Left forelimb (tissue), 1 donor: Measurements from ENCODE around the gene SGTA.
"Not testable (repeated sequence)": the region's sequence is repeated elsewhere in the genome, so short reads cannot be mapped to it uniquely, and the experiment has no call there.

Experiments used
- DNase-seq: peaks from one replicate; pipeline ENCODE4 v3.0.0-alpha.2; 2018; ENCODE audit warnings: low spot score

Gene SGTA, protein sequence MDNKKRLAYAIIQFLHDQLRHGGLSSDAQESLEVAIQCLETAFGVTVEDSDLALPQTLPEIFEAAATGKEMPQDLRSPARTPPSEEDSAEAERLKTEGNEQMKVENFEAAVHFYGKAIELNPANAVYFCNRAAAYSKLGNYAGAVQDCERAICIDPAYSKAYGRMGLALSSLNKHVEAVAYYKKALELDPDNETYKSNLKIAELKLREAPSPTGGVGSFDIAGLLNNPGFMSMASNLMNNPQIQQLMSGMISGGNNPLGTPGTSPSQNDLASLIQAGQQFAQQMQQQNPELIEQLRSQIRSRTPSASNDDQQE

DNA sequence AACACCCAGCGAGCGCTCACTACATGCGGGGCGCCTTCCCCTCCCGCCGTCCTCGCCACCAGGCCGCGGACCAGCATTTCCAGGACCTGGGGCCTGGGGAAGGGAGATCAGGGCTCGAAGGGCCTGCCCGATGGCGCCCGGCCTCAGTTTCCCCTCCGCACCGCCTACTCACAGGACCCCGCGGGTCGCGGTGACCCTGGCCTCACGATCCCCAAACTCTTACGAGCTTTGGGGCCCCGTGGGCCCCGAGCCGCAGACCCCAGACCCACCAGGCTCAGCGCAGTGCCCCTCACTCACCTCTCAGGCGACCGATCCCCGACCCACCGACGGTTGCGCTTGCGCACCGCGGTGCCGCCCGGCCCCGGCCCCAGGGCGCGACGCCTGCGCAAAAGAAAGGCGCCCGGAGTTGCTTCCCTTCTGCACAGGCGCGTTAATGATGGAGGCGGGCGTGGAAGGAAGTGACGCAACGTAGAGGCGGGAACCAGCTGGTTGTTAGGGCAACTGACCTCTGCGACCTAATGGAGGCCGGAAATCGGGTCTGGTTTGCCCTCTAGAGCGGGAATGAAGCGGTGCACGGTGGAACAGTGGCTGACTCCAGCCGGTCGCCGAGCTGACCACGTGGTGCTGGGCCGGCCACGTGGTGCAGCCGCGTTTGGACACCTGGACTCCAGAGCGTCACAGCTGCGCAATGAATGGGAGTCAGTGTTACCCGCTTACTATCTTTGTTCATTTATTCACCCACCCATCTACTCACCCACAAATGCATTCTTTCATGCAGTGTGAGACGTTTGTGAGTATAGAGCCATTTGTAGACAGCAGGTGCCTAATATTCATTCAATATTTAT lies at the start of gene SGTA:
SGTA (minus strand) TSS at position 338 of the 845 bp plus-strand sequence. CDS start 14,205 bp downstream, outside the sequence.
- DNase-seq = peak; percentile 98

DNA sequence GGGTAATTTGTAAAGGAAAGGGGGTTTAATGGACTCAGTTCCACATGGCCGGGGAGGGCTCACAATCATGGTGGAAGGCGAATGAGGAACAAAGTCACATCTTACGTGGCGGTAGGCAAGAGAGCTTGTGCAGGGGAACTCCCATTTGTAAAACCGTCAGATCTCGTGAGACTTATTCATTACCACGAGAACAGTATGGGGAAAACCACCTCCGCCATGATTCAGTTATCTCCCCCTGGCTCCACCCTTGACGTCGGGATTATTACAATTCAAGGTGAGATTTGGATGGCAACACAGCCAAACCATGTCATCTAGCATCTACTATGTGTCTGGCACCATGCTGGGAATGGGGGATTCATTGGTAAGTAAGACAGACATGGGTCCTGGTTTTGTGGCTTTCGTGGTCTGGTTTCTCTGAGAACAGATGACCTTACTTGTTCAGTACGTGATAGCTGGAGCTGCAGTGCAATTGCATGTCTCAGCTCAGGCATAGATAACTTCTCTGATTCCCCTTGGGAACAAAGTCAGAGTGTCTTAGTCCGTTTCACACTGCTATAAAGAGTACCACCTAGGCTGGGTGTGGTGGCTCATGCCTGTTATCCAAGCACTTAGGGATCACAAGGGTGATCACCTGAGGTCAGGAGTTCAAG lies 44.9 kb upstream of the SGTA start:
- DNase-seq = no peak

DNA sequence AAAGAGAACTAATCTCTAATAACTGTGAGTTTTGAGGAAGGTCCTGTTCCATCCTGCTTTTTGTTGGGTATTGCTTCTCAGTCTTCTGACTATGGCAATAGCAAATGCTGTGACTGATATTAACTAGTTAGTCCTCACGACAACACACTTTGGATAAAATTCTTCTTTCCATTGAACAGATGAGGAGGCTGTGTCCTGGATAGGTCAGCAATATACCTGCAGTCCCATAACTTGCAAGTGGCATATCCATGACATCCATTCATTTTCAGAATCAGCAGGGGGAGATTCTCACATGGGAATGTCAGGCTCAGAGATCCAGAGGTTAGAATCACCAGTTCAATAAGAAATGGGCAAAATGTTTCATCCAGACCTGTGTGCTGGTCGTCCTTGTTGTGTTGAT lies 43.9 kb upstream of the SGTA start:
- no peak for DNase-seq

DNA sequence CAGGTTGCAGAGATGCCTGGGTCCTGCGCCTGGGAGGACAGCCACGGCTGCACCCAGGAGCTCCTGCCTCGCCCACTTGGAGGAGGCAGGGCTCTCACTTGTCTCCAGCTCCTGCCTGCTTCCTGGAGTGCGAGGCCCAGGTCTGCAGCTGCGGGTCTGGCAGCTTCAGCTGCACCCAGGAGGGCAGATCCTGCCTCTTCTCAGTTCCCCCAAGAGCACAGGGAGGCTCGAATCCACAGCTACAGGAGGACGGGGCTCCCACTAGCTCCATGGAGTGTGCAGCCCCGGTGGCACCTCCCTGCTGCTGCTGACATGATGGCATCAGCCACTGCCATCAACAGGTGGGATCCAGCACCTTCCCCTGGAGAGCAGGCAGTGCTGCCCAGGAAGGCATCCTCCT lies 41.1 kb upstream of the SGTA start:
- DNase-seq = no peak

DNA sequence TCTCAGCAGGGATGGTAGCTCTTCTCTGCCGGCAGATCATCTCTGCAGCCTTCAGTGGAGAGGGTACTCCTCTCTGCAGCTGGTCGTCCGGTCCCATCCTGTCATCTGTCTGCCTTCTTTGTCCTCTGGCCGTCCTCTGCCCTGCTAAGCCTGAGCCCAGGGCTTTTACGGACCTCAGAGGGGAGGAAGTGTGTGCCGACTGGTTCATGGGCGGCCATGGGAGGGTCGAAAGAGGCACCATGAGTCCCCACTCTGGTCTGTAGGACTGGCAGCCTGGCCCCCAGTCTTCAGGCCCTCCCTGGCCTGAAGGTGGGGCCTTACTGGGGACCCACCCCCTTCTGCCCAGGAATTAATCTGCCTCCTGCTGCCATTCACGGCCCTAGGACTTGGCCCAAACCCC lies 40.6 kb upstream of the SGTA start:
- no peak for DNase-seq

DNA sequence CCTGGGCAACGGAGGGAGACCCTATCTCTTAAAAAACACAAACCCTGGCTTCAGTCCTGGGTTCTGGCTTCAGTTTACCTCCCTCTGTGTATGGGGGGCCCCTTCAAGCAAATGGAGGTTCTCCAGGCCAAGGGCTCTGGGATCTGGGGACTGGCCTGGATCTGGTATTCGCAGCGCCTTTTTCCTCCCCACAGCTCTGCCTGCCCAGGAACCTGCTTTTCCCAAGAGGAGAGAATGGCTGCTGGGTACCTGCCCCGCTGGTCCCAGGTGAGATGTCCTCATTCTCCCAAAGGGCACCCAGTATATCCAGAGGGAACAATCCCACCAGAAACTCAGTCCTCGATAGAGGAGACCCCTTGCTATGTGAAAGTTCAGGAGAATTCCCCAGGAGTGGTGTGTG lies 39.8 kb upstream of the SGTA start:
- no peak for DNase-seq

DNA sequence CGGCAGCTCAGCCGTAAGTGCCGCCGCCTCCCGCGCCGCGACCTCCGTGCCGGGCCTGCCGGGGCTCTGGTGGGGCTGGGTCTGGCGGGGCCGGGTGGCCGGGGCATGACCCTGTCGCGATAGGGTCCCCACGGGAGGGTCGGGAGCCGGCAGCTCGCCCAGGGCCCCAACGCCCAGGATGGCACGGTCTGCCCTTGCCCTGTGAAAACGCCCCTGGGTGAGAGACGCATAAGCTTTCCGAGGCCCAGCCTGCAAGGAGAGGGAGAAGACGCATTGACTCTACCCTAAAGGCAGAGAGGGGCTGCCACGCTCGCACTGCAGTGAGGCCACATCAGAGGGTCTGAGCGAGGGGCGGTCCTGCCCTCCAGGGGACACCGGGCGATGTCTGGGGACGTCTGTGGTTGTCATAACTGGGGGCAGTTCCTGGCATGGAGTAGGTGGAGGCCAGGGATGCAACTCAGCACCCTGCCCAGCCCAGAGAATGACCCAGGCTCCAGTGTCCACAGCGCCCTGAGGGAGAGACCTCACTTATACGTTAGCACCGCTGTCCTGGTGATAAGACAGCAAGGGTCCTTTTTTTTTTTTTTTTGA lies 37.1 kb upstream of the SGTA start:
- DNase-seq = no peak

DNA sequence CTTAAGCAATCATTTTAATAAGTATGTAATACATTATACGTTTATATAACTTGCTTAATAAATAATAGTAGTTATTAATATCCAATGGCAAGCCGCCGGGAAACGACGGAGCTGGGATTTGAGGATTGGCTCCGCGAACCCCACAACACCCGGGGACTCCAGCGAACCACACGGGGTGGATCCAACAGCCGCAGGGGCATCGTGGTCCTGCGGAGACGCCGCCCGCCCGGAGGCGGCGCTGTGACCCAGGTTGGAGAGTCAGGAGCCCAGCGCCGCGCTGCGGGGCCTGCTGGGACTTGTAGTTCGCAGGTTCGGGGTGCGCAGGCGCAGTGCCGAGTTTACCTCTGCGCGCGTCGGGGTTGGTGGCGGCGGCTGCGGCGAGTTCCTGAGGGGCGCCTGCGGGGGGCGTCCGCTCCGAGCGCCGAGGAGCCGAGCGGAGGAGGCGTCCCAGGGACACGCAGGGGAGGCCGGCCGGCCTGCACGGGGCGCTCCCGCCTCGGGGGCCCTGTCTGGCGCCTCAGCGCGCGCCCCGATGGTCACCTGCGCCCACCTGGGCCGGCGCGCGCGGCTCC lies 36.6 kb upstream of the SGTA start, which contains the start of gene ZNF554:
ZNF554 (plus strand) TSS at position 329 of the 572 bp plus-strand sequence; CDS start at position 533, 204 bp downstream.
- DNase-seq = peak; percentile 97

DNA sequence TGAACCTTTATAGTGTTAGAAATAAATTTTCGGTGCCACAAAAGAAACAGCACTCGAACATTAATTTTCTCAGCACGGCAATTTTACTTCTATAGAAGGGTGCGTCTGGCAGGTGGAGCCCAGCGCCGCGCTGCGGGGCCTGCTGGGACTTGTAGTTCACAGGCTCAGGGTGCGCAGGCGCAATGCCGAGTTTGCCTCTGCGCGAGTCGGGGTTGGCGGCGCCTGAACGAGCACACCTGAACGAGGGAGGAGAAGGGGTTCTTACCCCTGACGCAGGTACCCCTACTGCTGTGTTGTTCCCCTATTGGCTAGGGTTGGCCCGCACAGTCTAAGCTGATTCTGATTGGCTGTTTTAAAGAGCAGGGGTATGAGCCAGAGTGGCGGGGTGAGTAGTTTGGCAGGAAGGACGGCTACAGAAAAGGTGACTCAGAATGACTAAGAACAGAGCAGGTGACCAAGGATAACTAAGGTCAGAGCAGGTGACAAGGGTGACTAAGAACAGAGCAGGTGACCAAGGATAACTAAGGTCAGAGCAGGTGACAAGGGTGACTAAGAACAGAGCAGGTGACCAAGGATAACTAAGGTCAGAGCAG lies 34.3 kb upstream of the SGTA start:
- DNase-seq = not testable (repeated sequence)

DNA sequence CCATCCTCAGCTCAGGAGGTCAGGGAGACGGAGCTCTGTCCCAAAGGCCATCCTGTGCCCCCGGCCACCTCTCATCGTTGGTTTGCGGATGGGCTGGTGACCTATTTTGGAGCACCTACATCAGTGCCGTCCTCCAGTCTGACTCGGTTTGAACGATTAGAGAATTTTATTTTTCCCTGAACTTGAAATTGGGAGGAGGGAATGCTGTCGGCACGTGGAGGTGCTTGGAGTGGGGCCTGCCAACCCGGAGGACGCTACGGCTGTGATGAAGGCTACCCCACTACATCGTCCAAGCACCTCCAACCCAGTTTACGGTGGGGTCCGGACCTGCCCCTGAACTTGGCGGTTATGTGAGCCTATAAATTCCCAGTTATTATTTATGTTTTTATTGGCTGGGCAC lies 33.6 kb upstream of the SGTA start:
- DNase-seq = no peak

DNA sequence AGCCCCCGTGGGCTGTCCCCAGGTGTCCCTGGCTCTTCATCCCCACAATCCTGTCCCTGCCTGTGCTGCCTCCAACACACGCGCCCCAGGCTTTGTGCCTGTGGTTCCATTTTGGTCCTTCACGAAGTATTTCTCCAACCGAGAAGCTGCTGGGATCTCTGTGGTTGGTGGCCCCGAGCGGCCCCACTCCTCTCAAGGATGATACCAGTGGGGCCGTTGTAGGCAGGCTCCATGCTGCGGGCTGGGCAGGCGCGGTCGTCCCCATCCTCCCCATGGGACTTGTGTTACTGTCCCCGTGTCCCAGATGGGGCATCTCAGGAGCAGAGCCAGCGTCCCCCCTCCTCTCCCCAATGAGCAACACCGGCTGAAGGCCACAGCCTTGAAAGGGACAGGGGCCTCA lies 32.9 kb upstream of the SGTA start:
- DNase-seq = no peak

DNA sequence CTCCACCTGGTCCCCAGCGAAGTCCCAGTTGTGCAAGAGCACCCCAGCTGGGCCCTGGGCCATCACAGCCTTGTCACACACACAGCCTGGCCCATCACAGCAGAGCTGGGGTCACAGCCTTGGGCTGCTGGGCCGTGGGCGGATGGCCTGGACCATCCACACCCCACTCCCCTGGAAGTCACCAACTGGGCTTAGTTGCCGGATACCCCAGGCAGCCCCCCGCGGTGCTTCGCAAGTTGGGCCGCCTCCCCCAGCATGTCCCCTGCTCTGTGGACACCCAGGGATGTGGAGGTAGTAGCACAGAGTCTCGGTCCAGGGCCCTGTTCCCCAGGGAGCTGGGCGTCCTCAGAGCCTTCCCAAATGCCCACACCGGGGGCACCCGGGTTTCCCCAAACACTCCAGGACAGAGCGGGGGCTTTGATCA lies 32.1 kb upstream of the SGTA start:
- no peak for DNase-seq

DNA sequence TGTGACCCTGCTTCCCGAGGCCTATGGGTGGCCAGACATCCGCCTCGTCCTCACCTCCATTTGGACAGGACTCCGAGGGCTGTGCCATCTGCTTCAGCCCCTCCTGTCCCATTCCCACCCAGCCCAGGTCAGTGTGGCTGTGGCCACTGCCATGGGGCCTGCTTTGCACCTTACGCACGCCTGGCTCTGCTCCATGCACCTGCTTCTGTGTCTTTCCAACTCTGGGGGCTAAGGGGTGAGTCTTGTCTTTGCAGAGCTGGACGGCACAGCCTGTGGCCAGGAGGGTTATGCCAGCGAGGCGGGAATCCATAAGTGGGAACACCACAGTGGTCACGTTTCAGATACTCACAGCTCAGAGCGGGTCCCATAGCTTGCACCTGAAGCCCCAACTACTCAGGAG lies 31.4 kb upstream of the SGTA start:
- no peak for DNase-seq

DNA sequence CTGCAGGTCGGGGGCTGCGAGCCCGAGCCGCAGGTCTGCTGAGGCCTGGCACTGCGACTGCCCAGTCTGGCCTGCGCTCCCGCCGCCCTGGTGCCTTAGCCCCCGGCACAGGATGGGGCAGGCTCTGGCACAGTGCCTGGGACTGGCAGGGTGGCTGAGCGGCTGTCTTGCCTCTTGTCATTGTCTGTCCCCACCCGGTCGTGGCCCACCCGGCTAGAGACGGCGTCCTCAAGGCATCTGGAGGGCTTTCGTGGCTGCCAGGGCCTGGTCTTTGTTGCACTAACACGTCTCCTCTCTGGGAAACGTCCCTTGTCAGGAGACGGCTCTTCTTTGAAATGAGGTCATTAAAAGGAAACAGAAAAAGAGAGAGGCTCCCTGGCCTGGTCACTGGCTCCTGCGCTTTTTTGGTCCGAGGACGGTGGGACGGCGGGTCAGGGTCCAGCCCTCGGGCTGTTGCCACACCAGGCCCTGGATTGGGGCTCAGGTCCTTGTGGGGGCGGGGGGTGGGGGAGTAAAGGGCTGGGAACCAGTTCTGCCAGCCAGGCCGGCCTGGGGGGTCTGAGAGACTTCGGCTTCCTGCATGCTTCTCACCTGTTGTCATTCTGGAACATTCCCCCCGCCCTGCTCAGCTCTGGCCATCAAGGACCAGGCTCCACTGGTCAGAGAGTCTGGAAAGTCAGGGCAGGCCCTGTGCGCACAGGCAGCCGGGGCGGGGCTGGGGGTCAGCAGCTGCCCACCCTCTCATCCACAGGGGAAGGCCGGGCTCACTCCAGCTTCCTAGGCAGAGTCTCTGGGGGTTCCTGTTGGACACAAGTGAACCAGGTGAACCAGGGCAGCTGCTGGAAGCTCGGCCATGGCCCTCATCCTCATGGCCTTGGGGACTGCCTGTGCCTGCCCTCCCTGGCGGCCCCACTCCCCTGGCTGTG lies 30.4 kb upstream of the SGTA start:
- no peak for DNase-seq

DNA sequence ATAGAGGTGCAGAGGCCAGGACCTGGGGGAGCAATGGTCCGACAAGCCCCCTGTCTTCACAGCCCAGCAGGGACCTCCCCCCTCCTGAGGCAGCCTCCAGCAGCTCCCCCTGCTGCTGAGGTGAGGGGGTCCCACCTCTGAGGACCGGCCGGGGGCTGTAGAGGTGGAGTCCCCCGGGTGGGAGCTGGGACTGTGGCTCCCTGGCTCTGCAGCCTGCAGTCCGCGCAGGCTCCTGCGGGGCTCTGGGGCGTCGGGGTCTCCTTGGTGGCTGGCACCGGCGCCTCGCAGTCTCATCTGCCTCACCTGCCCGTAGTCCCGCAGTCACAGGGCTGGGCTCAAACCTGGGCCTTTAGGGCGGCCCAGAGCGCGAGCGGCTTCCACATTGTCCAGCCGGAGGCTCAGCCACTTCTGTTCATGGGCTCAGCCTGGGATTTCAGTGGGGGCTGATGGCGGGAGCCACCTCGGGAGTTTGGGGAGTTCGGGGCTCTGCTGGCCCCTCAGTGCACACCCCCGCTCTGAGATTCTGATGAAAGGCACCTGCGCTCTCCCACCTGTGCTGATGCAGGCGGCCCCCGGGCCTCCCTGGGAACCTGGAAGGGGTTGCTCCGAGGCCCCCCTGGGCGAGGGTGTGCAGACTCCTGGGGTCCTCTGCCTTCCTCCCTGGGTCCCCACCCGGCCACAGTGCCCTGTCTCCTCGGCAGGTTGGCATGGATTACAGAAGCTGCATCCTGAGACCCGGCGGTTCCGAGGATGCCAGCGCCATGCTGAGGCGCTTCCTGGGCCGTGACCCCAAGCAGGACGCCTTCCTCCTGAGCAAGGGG lies 29.6 kb upstream of the SGTA start:
- DNase-seq = no peak

DNA sequence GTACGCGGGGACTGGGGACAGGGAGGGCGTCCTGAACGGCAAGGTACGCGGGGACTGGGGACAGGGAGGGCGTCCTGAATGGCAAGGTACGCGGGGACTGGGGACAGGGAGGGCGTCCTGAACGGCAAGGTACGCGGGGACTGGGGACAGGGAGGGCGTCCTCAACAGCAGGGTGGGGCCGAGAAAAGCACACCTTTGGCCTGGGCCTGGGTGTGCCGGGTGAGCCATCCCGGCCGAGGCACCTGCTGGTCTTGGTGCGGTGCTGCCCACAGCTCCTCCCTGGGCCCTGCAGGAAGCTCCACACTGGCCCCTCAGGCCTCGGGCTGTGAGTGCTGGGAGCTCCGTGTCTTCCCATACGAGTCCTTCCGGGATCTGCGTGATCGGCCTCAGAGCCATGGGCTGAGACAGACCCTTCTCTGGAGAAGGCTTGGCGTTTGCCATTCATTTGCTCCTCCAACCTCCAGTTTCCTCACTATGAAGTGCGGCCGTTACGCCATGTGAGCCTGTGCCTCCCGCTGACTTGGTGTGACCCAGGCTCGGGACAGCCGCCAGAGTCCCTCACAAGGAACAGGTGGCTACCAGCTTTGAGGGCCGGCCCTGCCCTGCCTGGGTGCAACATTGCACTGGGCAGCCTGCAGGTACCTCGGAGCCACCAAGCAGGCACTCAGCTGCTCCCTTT lies 28.8 kb upstream of the SGTA start:
- DNase-seq = no peak

DNA sequence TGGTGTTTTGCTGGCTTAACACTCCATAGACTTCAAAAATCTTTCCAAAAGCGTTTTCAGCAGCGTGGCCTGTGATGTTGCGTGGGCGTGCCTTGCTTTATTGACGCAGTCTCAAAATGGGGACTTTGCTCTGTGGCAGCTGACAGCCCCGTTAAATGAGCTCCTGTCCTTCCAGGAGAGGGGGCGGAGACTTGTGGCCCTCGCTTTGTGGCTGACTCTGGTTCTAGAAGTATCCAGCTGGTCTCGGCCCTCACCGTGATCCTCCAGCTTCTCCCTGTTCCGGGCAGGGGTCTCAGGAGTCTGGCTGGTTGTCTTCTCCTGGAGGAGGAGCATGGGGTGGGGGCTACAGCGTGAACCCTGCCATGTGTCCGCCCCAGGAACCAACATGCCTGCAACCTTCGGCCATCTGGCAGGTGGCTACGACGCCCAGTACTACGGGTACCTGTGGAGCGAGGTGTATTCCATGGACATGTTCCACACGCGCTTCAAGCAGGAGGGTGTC lies 28.2 kb upstream of the SGTA start:
- DNase-seq = no peak

DNA sequence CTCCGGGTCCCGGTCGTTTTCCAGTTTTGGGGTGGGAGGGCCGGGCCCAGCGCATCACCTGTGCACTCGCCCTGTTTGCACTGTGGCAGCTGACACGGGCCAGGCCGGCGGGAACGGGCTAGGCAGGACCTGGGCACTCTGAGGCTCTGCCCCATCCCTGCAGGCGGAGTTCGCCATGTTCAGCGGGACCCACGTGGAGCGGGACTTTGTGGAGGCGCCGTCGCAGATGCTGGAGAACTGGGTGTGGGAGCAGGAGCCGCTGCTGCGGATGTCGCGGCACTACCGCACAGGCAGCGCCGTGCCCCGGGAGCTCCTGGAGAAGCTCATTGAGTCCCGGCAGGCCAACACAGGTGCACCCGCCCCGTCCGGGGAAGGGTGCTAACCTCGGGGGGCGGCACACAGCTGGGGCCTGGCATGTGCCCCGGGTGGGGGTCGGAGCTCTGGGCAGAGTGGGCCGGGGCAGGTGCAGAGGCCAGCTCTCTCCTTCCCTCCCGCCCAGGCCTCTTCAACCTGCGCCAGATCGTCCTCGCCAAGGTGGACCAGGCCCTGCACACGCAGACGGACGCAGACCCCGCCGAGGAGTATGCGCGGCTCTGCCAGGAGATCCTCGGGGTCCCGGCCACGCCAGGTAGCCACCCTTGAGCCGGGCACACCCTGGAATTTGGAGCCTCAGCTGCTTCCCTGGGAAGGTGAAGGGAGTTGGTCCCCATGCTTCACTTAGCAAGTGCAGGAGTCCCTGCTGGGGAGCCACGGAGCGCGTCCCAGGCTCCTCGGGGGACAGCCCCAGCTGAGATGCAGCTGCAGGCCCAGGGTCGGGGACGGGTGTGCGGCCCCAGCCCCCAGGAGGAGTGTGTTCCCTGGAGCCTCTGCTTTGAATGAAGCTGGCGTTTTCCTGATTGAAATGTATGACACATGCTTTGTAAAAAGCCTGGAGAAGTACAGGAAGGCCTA lies 27.3 kb upstream of the SGTA start:
- no peak for DNase-seq
